ENCODE data around the gene ALPL. TPM values are rescaled to one million over a fixed set of nuclear protein-coding genes. Genes with fewer than 3 reads are reported as not detected.

The ALPL gene
- polyA plus RNA-seq, 1 donor (not counting 4 experiments of a cell fraction or from before 2014, with no cell fraction given), result not detected

DNA sequence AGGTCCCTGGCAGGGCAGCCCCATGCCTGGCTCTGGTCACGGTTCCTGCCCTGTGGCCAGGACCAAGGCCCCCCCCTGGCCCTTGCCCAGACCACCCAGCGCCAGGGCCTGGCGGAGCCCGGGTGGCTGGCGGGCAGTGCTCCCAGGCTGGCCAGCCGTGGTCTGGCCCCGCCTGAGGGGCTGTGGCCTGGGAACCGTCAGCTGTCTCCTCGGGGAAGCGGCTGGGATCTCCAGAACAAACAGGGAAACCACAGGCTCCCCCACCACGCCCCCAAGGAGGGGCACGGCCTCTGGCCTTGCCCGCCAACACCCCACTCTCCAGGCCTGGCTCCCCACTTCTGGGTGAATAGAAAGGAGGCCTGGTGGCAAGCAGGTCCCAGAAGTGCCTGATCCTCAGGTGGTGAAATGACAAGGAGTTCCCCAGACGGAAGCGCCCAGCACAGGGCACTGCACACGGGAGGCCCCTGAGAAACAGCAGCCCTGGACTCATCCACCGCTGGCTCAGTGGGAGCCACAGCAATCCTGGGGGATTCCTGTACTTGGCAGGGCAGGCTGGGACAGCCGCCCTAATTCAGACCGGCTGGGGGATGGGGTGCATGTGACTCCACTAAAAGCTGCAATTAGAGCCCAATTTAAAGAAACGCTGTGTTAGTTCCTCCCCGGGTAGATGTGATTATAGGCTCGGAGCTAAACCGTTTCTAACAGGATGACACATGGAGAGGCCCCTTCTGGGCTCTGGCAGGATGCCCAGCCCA, 81.1 kb downstream of the ALPL start:
- Histone ChIP-seq H3K9ac (ENCODE audit: control insufficient read depth, extremely low read depth, insufficient read depth, low read length) (no peak overlapping the region), H3K79me2 (ENCODE audit: control insufficient read depth, insufficient read depth, low read length) (no peaks in the 10 kb centered on the region), H3K27ac (ENCODE audit: control insufficient read depth, insufficient read depth, low read length) (no peak overlapping the region), H3K36me3 (ENCODE audit: control insufficient read depth in 2 of 2, extremely low read depth in 1 of 2, insufficient read depth in 2 of 2, low read length in 2 of 2) (no peaks in the 10 kb centered on the region), H3K4me3 (ENCODE audit: control insufficient read depth in 2 of 3, extremely low read depth in 1 of 3, insufficient read depth in 2 of 3, low read depth in 1 of 3, low read length in 3 of 3) (no peak overlapping the region), H3K4me1 (ENCODE audit: control insufficient read depth, extremely low read depth, insufficient read depth, low read length) (no peaks in the 10 kb centered on the region), H2AFZ (ENCODE audit: control insufficient read depth, low read length) (no peak overlapping the region), H3K9me1 (ENCODE audit: control insufficient read depth, extremely low read depth, insufficient read depth, low read length) (no peaks in the 10 kb centered on the region), H3K9me3 (ENCODE audit: control insufficient read depth, low read depth, low read length) (no peaks in the 10 kb centered on the region), H3K27me3 (ENCODE audit: control insufficient read depth, extremely low read depth, insufficient read depth, low read length) (peaks cover 3% of the 10 kb centered on the region), H4K20me1 (ENCODE audit: control insufficient read depth, extremely low read depth, insufficient read depth, low read length) (peaks cover 2% of the 10 kb centered on the region), H3K4me2 (ENCODE audit: control insufficient read depth, extremely low read depth, insufficient read depth, low read depth, low read length) (no peak overlapping the region)
- dilution Hi-C loops (cut with MboI; ENCODE audit: extremely low pct_ligation_motif_present, low sequenced_read_pairs), result no loop called here
- no peak for DNase-seq (ENCODE audit: low read depth, low spot score)
- FAIRE-seq, result no peak
- no peak for TF ChIP-seq EZH2 (IDR thresholded peaks at IDR 0.05; ENCODE audit: low read length)
- TF ChIP-seq, protein P1, sequence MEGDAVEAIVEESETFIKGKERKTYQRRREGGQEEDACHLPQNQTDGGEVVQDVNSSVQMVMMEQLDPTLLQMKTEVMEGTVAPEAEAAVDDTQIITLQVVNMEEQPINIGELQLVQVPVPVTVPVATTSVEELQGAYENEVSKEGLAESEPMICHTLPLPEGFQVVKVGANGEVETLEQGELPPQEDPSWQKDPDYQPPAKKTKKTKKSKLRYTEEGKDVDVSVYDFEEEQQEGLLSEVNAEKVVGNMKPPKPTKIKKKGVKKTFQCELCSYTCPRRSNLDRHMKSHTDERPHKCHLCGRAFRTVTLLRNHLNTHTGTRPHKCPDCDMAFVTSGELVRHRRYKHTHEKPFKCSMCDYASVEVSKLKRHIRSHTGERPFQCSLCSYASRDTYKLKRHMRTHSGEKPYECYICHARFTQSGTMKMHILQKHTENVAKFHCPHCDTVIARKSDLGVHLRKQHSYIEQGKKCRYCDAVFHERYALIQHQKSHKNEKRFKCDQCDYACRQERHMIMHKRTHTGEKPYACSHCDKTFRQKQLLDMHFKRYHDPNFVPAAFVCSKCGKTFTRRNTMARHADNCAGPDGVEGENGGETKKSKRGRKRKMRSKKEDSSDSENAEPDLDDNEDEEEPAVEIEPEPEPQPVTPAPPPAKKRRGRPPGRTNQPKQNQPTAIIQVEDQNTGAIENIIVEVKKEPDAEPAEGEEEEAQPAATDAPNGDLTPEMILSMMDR (optimal IDR thresholded peaks at IDR 0.05 in 1 of 3, IDR thresholded peaks at IDR 0.05 in 1 of 3, conservative IDR thresholded peaks at IDR 0.05 in 1 of 3; ENCODE audit: extremely low read depth in 1 of 3, insufficient read depth in 2 of 3, low read length in 3 of 3), result no peak

DNA sequence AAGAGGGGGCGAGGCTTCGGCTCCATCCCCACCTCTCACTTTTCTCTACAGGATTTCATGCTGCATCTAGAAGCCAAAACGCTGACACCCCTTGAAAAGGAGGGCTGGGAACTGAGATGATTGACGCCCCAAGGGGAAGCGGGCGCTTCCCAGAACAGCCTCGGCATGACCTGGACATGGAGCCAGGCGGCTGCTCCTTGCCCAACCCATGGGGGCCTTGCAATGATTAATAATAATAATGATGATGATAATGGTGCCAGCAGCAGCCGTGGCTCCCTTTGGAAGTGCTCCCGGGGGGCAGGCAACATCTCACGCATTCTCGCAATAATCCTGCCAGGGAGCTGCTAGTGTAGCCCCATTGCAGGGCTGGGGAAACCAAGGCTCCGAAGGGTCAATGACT, 81.7 kb downstream of the ALPL start:
- no peak overlapping the region for H3K4me2 ChIP-seq (ENCODE audit: control insufficient read depth, extremely low read depth, insufficient read depth, low read depth, low read length)
- no peaks in the 10 kb centered on the region for H3K9me3 ChIP-seq (ENCODE audit: control insufficient read depth, low read depth, low read length)
- TF ChIP-seq, protein P1 (optimal IDR thresholded peaks at IDR 0.05 in 1 of 3, IDR thresholded peaks at IDR 0.05 in 1 of 3, conservative IDR thresholded peaks at IDR 0.05 in 1 of 3; ENCODE audit: extremely low read depth in 1 of 3, insufficient read depth in 2 of 3, low read length in 3 of 3), result no peak
- TF ChIP-seq EZH2 (IDR thresholded peaks at IDR 0.05; ENCODE audit: low read length), result no peak
- peaks cover 3% of the 10 kb centered on the region for H3K27me3 ChIP-seq (ENCODE audit: control insufficient read depth, extremely low read depth, insufficient read depth, low read length)
- dilution Hi-C loops (cut with MboI; ENCODE audit: extremely low pct_ligation_motif_present, low sequenced_read_pairs), result no loop called here
- H3K79me2 ChIP-seq (ENCODE audit: control insufficient read depth, insufficient read depth, low read length), result no peaks in the 10 kb centered on the region
- DNase-seq (ENCODE audit: low read depth, low spot score) (no peak), FAIRE-seq (no peak)
- H3K4me3 ChIP-seq (ENCODE audit: control insufficient read depth in 2 of 3, extremely low read depth in 1 of 3, insufficient read depth in 2 of 3, low read depth in 1 of 3, low read length in 3 of 3), result no peak overlapping the region
- no peak overlapping the region for H3K9ac ChIP-seq (ENCODE audit: control insufficient read depth, extremely low read depth, insufficient read depth, low read length)
- H3K36me3 ChIP-seq (ENCODE audit: control insufficient read depth in 2 of 2, extremely low read depth in 1 of 2, insufficient read depth in 2 of 2, low read length in 2 of 2), result no peaks in the 10 kb centered on the region
- H3K27ac ChIP-seq (ENCODE audit: control insufficient read depth, insufficient read depth, low read length), result no peak overlapping the region
- no peaks in the 10 kb centered on the region for H3K9me1 ChIP-seq (ENCODE audit: control insufficient read depth, extremely low read depth, insufficient read depth, low read length)
- H4K20me1 ChIP-seq (ENCODE audit: control insufficient read depth, extremely low read depth, insufficient read depth, low read length), result peaks cover 2% of the 10 kb centered on the region
- H3K4me1 ChIP-seq (ENCODE audit: control insufficient read depth, extremely low read depth, insufficient read depth, low read length), result no peaks in the 10 kb centered on the region
- no peak overlapping the region for H2AFZ ChIP-seq (ENCODE audit: control insufficient read depth, low read length)
